ENCODE data around the gene PSAP. TPM values are rescaled to one million over a fixed set of nuclear protein-coding genes. Genes with fewer than 3 reads are reported as not detected.

The PSAP gene
- total and polyA plus RNA-seq, 4 donors, result 255 to 671 (median 472) TPM

- TF ChIP-seq REST (IDR thresholded peaks at IDR 0.05) (no peak), SP1 (IDR thresholded peaks at IDR 0.05) (no peak), HNF4G (IDR thresholded peaks at IDR 0.05) (no peak), GABPA (IDR thresholded peaks at IDR 0.05 in 1 of 2, conservative IDR thresholded peaks at IDR 0.05 in 1 of 2) (no peak), JUND (IDR thresholded peaks at IDR 0.05) (no peak), RXRA (IDR thresholded peaks at IDR 0.05) (no peak)
These were observed 3.6 kb downstream of the PSAP start (continued) for GRCh38 chr10:71847418-71847817.

- WGBS, result 92% methylated on average over 3 of the region's 3 CpGs
- H3K9ac ChIP-seq (ENCODE audit: low read depth in 1 of 2, low read length in 2 of 2), result no peak overlapping the region
- no peak for DNase-seq (ENCODE audit: low spot score)
- H3K9me3 ChIP-seq (ENCODE audit: control insufficient read depth in 4 of 4, low read length in 3 of 4), result no peaks in the 10 kb centered on the region
- H3K27me3 ChIP-seq (ENCODE audit: control insufficient read depth in 4 of 4, insufficient read depth in 4 of 4, low read length in 3 of 4), result no peaks in the 10 kb centered on the region
- H3K27ac ChIP-seq (ENCODE audit: low read depth in 1 of 2, low read length in 2 of 2), result peak overlapping the region in 1 of 2 donors; percentile 51
- H3K4me1 ChIP-seq (ENCODE audit: control insufficient read depth in 4 of 4, insufficient read depth in 4 of 4, low read length in 3 of 4), result peaks cover 22 to 48% (median 30%) of the 10 kb centered on the region in 4 donors
- H3K36me3 ChIP-seq (ENCODE audit: control insufficient read depth in 4 of 4, insufficient read depth in 3 of 4, low read depth in 1 of 4, low read length in 3 of 4), result no peaks in the 10 kb centered on the region
- no peak for TF ChIP-seq TAF1 (conservative IDR thresholded peaks at IDR 0.05)
- no peak for TF ChIP-seq FOXA2 (IDR thresholded peaks at IDR 0.05)
- no peak for TF ChIP-seq GABPA (IDR thresholded peaks at IDR 0.05 in 1 of 2, conservative IDR thresholded peaks at IDR 0.05 in 1 of 2)
- TF ChIP-seq CTCF (IDR thresholded peaks at IDR 0.05; ENCODE audit: low read depth, low read length, missing input control), result no peak
- no peak for TF ChIP-seq ZBTB33 (IDR thresholded peaks at IDR 0.05)
- no peak for TF ChIP-seq NR2F2 (IDR thresholded peaks at IDR 0.05)
- no peak for TF ChIP-seq RXRA (IDR thresholded peaks at IDR 0.05)
- no peak for TF ChIP-seq YY1 (IDR thresholded peaks at IDR 0.05)
- no peak for TF ChIP-seq EGR1 (IDR thresholded peaks at IDR 0.05; ENCODE audit: low read depth in 2 of 2)
- TF ChIP-seq ATF3 (IDR thresholded peaks at IDR 0.05), result no peak
- no peak for TF ChIP-seq HNF4G (IDR thresholded peaks at IDR 0.05)
- no peak for TF ChIP-seq HNF4A (conservative IDR thresholded peaks at IDR 0.05)
- TF ChIP-seq RAD21 (IDR thresholded peaks at IDR 0.05), result no peak
- no peak for TF ChIP-seq FOXA1 (IDR thresholded peaks at IDR 0.05)
- TF ChIP-seq MAX (IDR thresholded peaks at IDR 0.05), result no peak
- no peak for TF ChIP-seq JUND (IDR thresholded peaks at IDR 0.05)
- no peak for TF ChIP-seq REST (IDR thresholded peaks at IDR 0.05)
- no peak for TF ChIP-seq SP1 (IDR thresholded peaks at IDR 0.05)
- H3K4me3 ChIP-seq (ENCODE audit: low read depth in 1 of 3, low read length in 3 of 3), result no peak overlapping the region
These were observed 4.2 kb downstream of the PSAP start for GRCh38 chr10:71846816-71847215.

All from liver (tissue), 9 donors.